HepG2 (cell line): ENCODE measurements around the gene DGKB. TPM values are rescaled to one million over a fixed set of nuclear protein-coding genes. Genes with fewer than 3 reads are reported as not detected.

ENCODE experiments used
- ATAC-seq: fragments of 200-7000 bp; cut with Tn5 transposase; 3 replicates; pipeline ENCODE4 v1.9.1; 2020; ENCODE audit warnings: mild to moderate bottlenecking, moderate library complexity
- BruUV-seq: library from RNA; stranded (reverse); fragments of 400-500 nt; replicated peaks from 2 replicates; lab custom pipeline; 2021; lab: Mats Ljungman, UMichigan
- CTCF ChIA-PET: fragments of 300-600 bp; formaldehyde crosslinking; extraction: SDS; loops from one replicate; lab custom pipeline; 2021; ENCODE audit warnings: low total read pairs, inconsistent platforms, low intra/inter-chr PET ratio; lab: Yijun Ruan, JAX
- POLR2A ChIA-PET: fragments of 350-600 bp; sonication (Branson Sonifier 250); formaldehyde crosslinking; loops from one replicate; lab custom pipeline; 2020; ENCODE audit warnings: antibody characterized with exemption, inconsistent platforms; lab: Yijun Ruan, JAX
- DNase-seq: peaks from one replicate; pipeline ENCODE4 v3.0.0-alpha.2; 2015; ENCODE audit warnings: low spot score
- FAIRE-seq: peaks from 3 replicates; lab custom pipeline; 2011; peaks lifted over from hg19 to GRCh38; lab: Jason Lieb, UNC
- H2AFZ ChIP-seq: one replicate; pipeline ENCODE4 v1.6.1; 2011; ENCODE audit warnings: low read length, inconsistent platforms
- H3K27ac ChIP-seq: fragments of 300-600 bp; 3 replicates; pipeline ENCODE4 v1.8.0; 2011; ENCODE audit warnings: mixed run types, mild to moderate bottlenecking, mixed read lengths, low read length, inconsistent platforms; ENCODE audit not compliant: insufficient read depth; ENCODE audit errors: extremely low read length
- H3K27me3 ChIP-seq, 2 experiments: fragments of 200-600 bp in 1 of 2; 2 replicates in 1 of 2; 3 replicates in 1 of 2; pipeline versions ENCODE4 v1.6.0 to v1.8.0; 2011; ENCODE audit warnings: low read length in 2 of 2, mild to moderate bottlenecking in 2 of 2, moderate library complexity in 2 of 2, inconsistent platforms in 1 of 2; ENCODE audit not compliant: insufficient read depth in 2 of 2, control insufficient read depth in 1 of 2
- H3K36me3 ChIP-seq, 2 experiments: fragments of 200-600 bp in 1 of 2; replicated peaks in 1 of 2; 2 replicates in 1 of 2; 3 replicates in 1 of 2; pipeline versions ENCODE4 v1.5.1 to v1.8.0; 2011; ENCODE audit warnings: low read length in 2 of 2, inconsistent platforms in 1 of 2; ENCODE audit not compliant: insufficient read depth in 2 of 2, control insufficient read depth in 1 of 2
- H3K4me1 ChIP-seq: 2 replicates; pipeline ENCODE4 v1.5.1; 2012; ENCODE audit warnings: low read length, inconsistent platforms; ENCODE audit not compliant: insufficient read depth
- H3K4me2 ChIP-seq: 2 replicates; pipeline ENCODE4 v1.6.0; 2011; ENCODE audit warnings: low read depth, low read length, inconsistent platforms
- H3K4me3 ChIP-seq, 3 experiments: fragments of 200-600 bp in 1 of 3; sonication (generic), shearing (Covaris generic) in 1 of 3; replicated peaks in 1 of 3; 2 replicates each; pipeline ENCODE4 v1.5.1; 2011 to 2016; ENCODE audit warnings: low read length in 3 of 3, inconsistent platforms in 2 of 3, low read depth in 2 of 3, mild to moderate bottlenecking in 2 of 3, control low read depth in 1 of 3, mixed read lengths in 1 of 3; ENCODE audit not compliant: insufficient read depth in 1 of 3
- H3K79me2 ChIP-seq: one replicate; pipeline ENCODE4 v1.6.1; 2011; ENCODE audit warnings: low read length, inconsistent platforms; ENCODE audit not compliant: insufficient read depth
- H3K9ac ChIP-seq: 2 replicates; pipeline ENCODE4 v1.6.0; 2011; ENCODE audit warnings: mild to moderate bottlenecking, low read depth, low read length, inconsistent platforms; ENCODE audit not compliant: insufficient read depth
- H3K9me3 ChIP-seq: 2 replicates; pipeline ENCODE4 v1.5.1; 2012; ENCODE audit warnings: mild to moderate bottlenecking, low read length
- H4K20me1 ChIP-seq: 2 replicates; pipeline ENCODE4 v1.6.0; 2011; ENCODE audit warnings: inconsistent platforms, mild to moderate bottlenecking, low read length, moderate library complexity; ENCODE audit not compliant: insufficient read depth
- GATAD1 ChIP-seq: IDR thresholded peaks from 2 replicates; pipeline ENCODE4 v1.6.1; 2016; ENCODE audit warnings: missing genetic modification reagents, missing compliant biosample characterization
- NAIF1 ChIP-seq: sonication (generic); formaldehyde crosslinking; IDR thresholded peaks from 2 replicates; pipeline ENCODE4 v1.5.0; 2020; ENCODE audit warnings: mild to moderate bottlenecking, missing genetic modification reagents, borderline replicate concordance
- TBX2 ChIP-seq: sonication (generic); formaldehyde crosslinking; IDR thresholded peaks from 2 replicates; pipeline ENCODE4 v1.5.0; 2020; ENCODE audit warnings: missing genetic modification reagents, mild to moderate bottlenecking, borderline replicate concordance
- THRA ChIP-seq: sonication (generic); formaldehyde crosslinking; IDR thresholded peaks from 2 replicates; pipeline ENCODE4 v1.4.0; 2020; ENCODE audit warnings: missing genetic modification reagents, borderline replicate concordance
- ZFP36L2 ChIP-seq: sonication (generic); formaldehyde crosslinking; IDR thresholded peaks from 2 replicates; pipeline ENCODE4 v1.4.0; 2020; ENCODE audit warnings: missing genetic modification reagents
- ZNF18 ChIP-seq: sonication (generic); formaldehyde crosslinking; IDR thresholded peaks from 2 replicates; pipeline ENCODE4 v1.8.0; 2022; ENCODE audit warnings: mild to moderate bottlenecking, missing genetic modification reagents; ENCODE audit not compliant: insufficient replicate concordance
- ZNF609 ChIP-seq: sonication (generic); formaldehyde crosslinking; IDR thresholded peaks from 2 replicates; pipeline ENCODE4 v1.4.0; 2020; ENCODE audit warnings: mild to moderate bottlenecking, missing genetic modification reagents, borderline replicate concordance
- ZNF839 ChIP-seq: sonication (generic); formaldehyde crosslinking; IDR thresholded peaks from 2 replicates; pipeline ENCODE4 v1.4.0; 2020; ENCODE audit warnings: missing genetic modification reagents, mild to moderate bottlenecking, borderline replicate concordance
- ZNF878 ChIP-seq: sonication (generic); formaldehyde crosslinking; IDR thresholded peaks from 2 replicates; pipeline ENCODE4 v1.8.1; 2023; ENCODE audit warnings: mild to moderate bottlenecking, missing genetic modification reagents, moderate library complexity
- WGBS: methylation state at CpG from one replicate; pipeline ENCODE4 v1.1.6; 2017; ENCODE audit warnings: low lambda C conversion rate; 5-methylcytosine and 5-hydroxymethylcytosine counted together
- in situ Hi-C: cut with HindIII; loops from 2 replicates; pipeline ENCODE4 v1.10.0; 2017; ENCODE audit warnings: low pct_unique_long_range_greater_than_20kb; ENCODE audit not compliant: extremely low pct_ligation_motif_present
- intact Hi-C: fragments of 100-400 bp; cut with micrococcal nuclease; formaldehyde crosslinking; loops from one replicate; pipeline ENCODE4 v1.10.0; 2022; ENCODE audit not compliant: unreplicated experiment
- polyA plus RNA-seq, 8 experiments: library from polyadenylated mRNA; depleted of rRNA in 3 of 8; stranded (reverse) in 7 of 8; unstranded in 1 of 8; fragments of >200 nt; fragmentation: Illumina TruSeq in 4 of 8; extraction: Trizol in 4 of 8; gene quantifications; 2 replicates each; pipeline versions ENCODE4 v1.2.1 to v1.2.3, GENCODE V29; 2011 to 2016; ENCODE audit warnings: low read depth in 4 of 8, missing spikeins in 1 of 8, mixed read lengths in 1 of 8; ENCODE audit not compliant: insufficient read depth in 1 of 8
- total RNA-seq, 5 experiments: library from RNA; depleted of rRNA; stranded (reverse); fragments of >200 nt; fragmentation: Illumina TruSeq; extraction: Trizol; gene quantifications; 2 replicates each; pipeline ENCODE4 v1.2.3, GENCODE V29; 2016; ENCODE audit warnings: low read depth in 1 of 5

The DGKB gene
- total and polyA plus RNA-seq, 2 of the 13 experiments (the other 11 are each of a cell fraction or from before 2014, with no cell fraction given): not detected

GRCh38 chr7:14717169-14717568 lies 185.4 kb downstream of the DGKB start:
- ChIA-PET POLR2A (no interaction called here), CTCF (interaction anchor here (1.9 kb wide), 1 partner anchor 299 kb away, joined by 12 read pairs; no protein-coding TSS in a partner anchor)
- DNase-seq (no peak), FAIRE-seq (no peak), ATAC-seq (no peak)
- H3K4me2 ChIP-seq: no peak overlapping the region
- intact Hi-C loops (loop anchor here (1.0 to 10.0 kb wide), 3 partner anchors 299 to 1358 kb away; no protein-coding TSS in a partner anchor), in situ Hi-C loops (loop anchor here (10.0 to 25.0 kb wide), 2 partner anchors 298 to 1345 kb away; no protein-coding TSS in a partner anchor)
- no peaks in the 10 kb centered on the region for H3K9me3 ChIP-seq
- no peaks in the 10 kb centered on the region for H3K27me3 ChIP-seq
- no peak overlapping the region for H3K27ac ChIP-seq
- no peaks in the 10 kb centered on the region for H3K79me2 ChIP-seq
- no peaks in the 10 kb centered on the region for H3K4me1 ChIP-seq
- H3K4me3 ChIP-seq: no peak overlapping the region
- no peak overlapping the region for H2AFZ ChIP-seq
- no peaks in the 10 kb centered on the region for H3K36me3 ChIP-seq
- no peak overlapping the region for H3K9ac ChIP-seq
- no peak for TF ChIP-seq THRA (CRISPR knock-in tag)
- TF ChIP-seq ZNF839 (CRISPR knock-in tag): no peak
- TF ChIP-seq ZNF878: no peak
- no peaks in the 10 kb centered on the region for H4K20me1 ChIP-seq
- BruUV-seq: no TSS peak

- 0% methylated on average over 3 of the region's 3 CpGs for WGBS
- ChIA-PET CTCF (no interaction called here), POLR2A (no interaction called here)
- Histone ChIP-seq H3K4me1 (no peaks in the 10 kb centered on the region), H3K27ac (no peak overlapping the region), H4K20me1 (no peaks in the 10 kb centered on the region), H2AFZ (no peak overlapping the region), H3K4me3 (no peak overlapping the region), H3K79me2 (no peaks in the 10 kb centered on the region), H3K4me2 (no peak overlapping the region), H3K9ac (no peak overlapping the region), H3K36me3 (no peaks in the 10 kb centered on the region), H3K27me3 (no peaks in the 10 kb centered on the region), H3K9me3 (no peaks in the 10 kb centered on the region)
- in situ Hi-C loops (loop anchor here (10.0 to 25.0 kb wide), 2 partner anchors 301 to 1348 kb away; no protein-coding TSS in a partner anchor), intact Hi-C loops (loop anchor here (10.0 kb wide), 1 partner anchor 1361 kb away; no protein-coding TSS in a partner anchor)
- DNase-seq: no peak
- no peak for FAIRE-seq
- no peak for ATAC-seq
- no TSS peak for BruUV-seq
- no peak for TF ChIP-seq TBX2 (CRISPR knock-in tag)
- TF ChIP-seq ZFP36L2 (CRISPR knock-in tag): no peak
- no peak for TF ChIP-seq GATAD1 (CRISPR knock-in tag)
- TF ChIP-seq ZNF18 (CRISPR knock-in tag): no peak
- no peak for TF ChIP-seq NAIF1 (CRISPR knock-in tag)
- no peak for TF ChIP-seq ZNF609 (CRISPR knock-in tag)
These were observed 188.3 kb downstream of the DGKB start for GRCh38 chr7:14714161-14714728.
